ENCODE results near the gene CPVL.

Gene CPVL

GRCh38 chr7:29046978-29047377, 99.4 kb downstream of the CPVL start:
- no peak for TF ChIP-seq CTCF (IDR thresholded peaks at IDR 0.05)
- H3K4me3 ChIP-seq: no peak overlapping the region
- DNase-seq (ENCODE audit: low spot score): no peak
- no peak overlapping the region for H3K27ac ChIP-seq

GRCh38 chr7:29045258-29046086, 100.9 kb downstream of the CPVL start:
- no peak overlapping the region for H3K4me3 ChIP-seq
- H3K27ac ChIP-seq: no peak overlapping the region
- no peak for TF ChIP-seq CTCF (IDR thresholded peaks at IDR 0.05)
- DNase-seq (ENCODE audit: low spot score): no peak

GRCh38 chr7:29044554-29044953, 101.8 kb downstream of the CPVL start:
- H3K4me3 ChIP-seq: no peak overlapping the region
- DNase-seq (ENCODE audit: low spot score): no peak
- no peak for TF ChIP-seq CTCF (IDR thresholded peaks at IDR 0.05)
- no peak overlapping the region for H3K27ac ChIP-seq

- TF ChIP-seq CTCF (IDR thresholded peaks at IDR 0.05): no peak
- DNase-seq (ENCODE audit: low spot score): no peak
Measured at GRCh38 chr7:29043576-29043975, 102.8 kb downstream of the CPVL start.

GRCh38 chr7:29042824-29043231, 103.5 kb downstream of the CPVL start:
- no peak for TF ChIP-seq CTCF (IDR thresholded peaks at IDR 0.05)
- Histone ChIP-seq H3K27ac (no peak overlapping the region), H3K4me3 (no peak overlapping the region)
- DNase-seq (ENCODE audit: low spot score): no peak

More at GRCh38 chr7:29043576-29043975, 102.8 kb downstream of the CPVL start:
- no peak overlapping the region for H3K4me3 ChIP-seq
- no peak overlapping the region for H3K27ac ChIP-seq

- no peak for TF ChIP-seq CTCF (IDR thresholded peaks at IDR 0.05)
- no peak overlapping the region for H3K27ac ChIP-seq
- DNase-seq (ENCODE audit: low spot score): no peak
- H3K4me3 ChIP-seq: no peak overlapping the region
Measured at GRCh38 chr7:29041991-29042390, 104.3 kb downstream of the CPVL start.

GRCh38 chr7:29040579-29040925, 105.8 kb downstream of the CPVL start:
- DNase-seq (ENCODE audit: low spot score): no peak
- H3K27ac ChIP-seq: no peak overlapping the region
- H3K4me3 ChIP-seq: no peak overlapping the region
- no peak for TF ChIP-seq CTCF (IDR thresholded peaks at IDR 0.05)

All from coronary artery (tissue), 2 donors.